ENCODE results near the gene CEP95. TPM values are rescaled to one million over a fixed set of nuclear protein-coding genes. Genes with fewer than 3 reads are reported as not detected.

Gene CEP95
- total and polyA plus RNA-seq, 10 of the 15 experiments (the other 5 are each of a cell fraction or from before 2014, with no cell fraction given), result 17.7 to 54.9 (median 29.6) TPM

- TF ChIP-seq CBFB (IDR thresholded peaks at IDR 0.05; ENCODE audit: low read depth) (peak; percentile 76), ATF3 (IDR thresholded peaks at IDR 0.05; ENCODE audit: borderline replicate concordance, extremely low read depth, low read depth, low read length) (0 out of 2 replicates have a peak, but pooled peaks have one; percentile 1), RBBP5 (conservative IDR thresholded peaks at IDR 0.05) (no peak), MEF2B (IDR thresholded peaks at IDR 0.05; ENCODE audit: partially characterized antibody, poor library complexity, severe bottlenecking) (peak; percentile 20), EP300 (IDR thresholded peaks at IDR 0.05; ENCODE audit: borderline replicate concordance in 1 of 2, control insufficient read depth in 1 of 2, low read depth in 2 of 2, low read length in 2 of 2) (no peak; a peak in 1 of 4 replicates), CTCF (IDR thresholded peaks at IDR 0.05 in 2 of 3, conservative IDR thresholded peaks at IDR 0.05 in 1 of 3; ENCODE audit: control insufficient read depth in 2 of 3, extremely low read depth in 1 of 3, insufficient read depth in 1 of 3, low read depth in 3 of 3, low read length in 3 of 3) (peak; percentile 63 to 71 (median 66)), MLLT1 (IDR thresholded peaks at IDR 0.05) (peak; percentile 76; the same call in 1 of the 2 replicates), RELA (IDR thresholded peaks at IDR 0.05; ENCODE audit: borderline replicate concordance, partially characterized antibody) (no peak), SPI1 (IDR thresholded peaks at IDR 0.05; ENCODE audit: borderline replicate concordance, insufficient read depth, low read depth, low read length) (no peak), HCFC1 (IDR thresholded peaks at IDR 0.05; ENCODE audit: low read length) (peak; percentile 55), POU2F2 (IDR thresholded peaks at IDR 0.05; ENCODE audit: borderline replicate concordance, low read depth, low read length) (peak; percentile 52), RAD21 (IDR thresholded peaks at IDR 0.05; ENCODE audit: insufficient read depth, low read depth, low read length) (peak; percentile 36; the same call in 1 of the 2 replicates), ZBTB40 (IDR thresholded peaks at IDR 0.05; ENCODE audit: borderline replicate concordance) (peak; percentile 77; the same call in 1 of the 2 replicates), CHD4 (IDR thresholded peaks at IDR 0.05) (no peak), NFIC (IDR thresholded peaks at IDR 0.05; ENCODE audit: low read depth, low read length) (peak; percentile 70; the same call in 1 of the 2 replicates), PBX3 (IDR thresholded peaks at IDR 0.05; ENCODE audit: insufficient replicate concordance, low read depth, low read length) (peak; percentile 81), MYC (IDR thresholded peaks at IDR 0.05; ENCODE audit: insufficient read depth, insufficient read length, insufficient replicate concordance, low read length, severe bottlenecking) (peak; percentile 53), MTA3 (IDR thresholded peaks at IDR 0.05; ENCODE audit: borderline replicate concordance, low read length) (peak; percentile 98)
Measured at GRCh38 chr17:64496786-64497564, 9.8 kb upstream of the CEP95 start, which contains the start of gene POLG2 (continued).

Measured in GM12878 (cell line).